Body of pancreas (tissue), 4 donors: ENCODE data around the gene NUP205.

Experiments
- CTCF ChIP-seq, 7 experiments: fragments of 450-650 bp in 4 of 7; fragments of 200-600 bp in 3 of 7; sonication (generic) in 3 of 7; IDR thresholded peaks; one replicate each; pipeline ENCODE4 v1.5.1; 2016 to 2019; ENCODE audit warnings: antibody characterized with exemption in 7 of 7
- POLR2A ChIP-seq, 3 donors: fragments of 450-650 bp; IDR thresholded peaks; one replicate each; pipeline ENCODE4 v1.6.1; 2016; ENCODE audit warnings: antibody characterized with exemption in 3 of 3, mild to moderate bottlenecking in 2 of 3

GRCh38 chr7:135659159-135659846 lies 101.6 kb downstream of the NUP205 start:
- TF ChIP-seq POLR2A (IDR thresholded peaks at IDR 0.05), result no peak
- no peak for TF ChIP-seq CTCF (IDR thresholded peaks at IDR 0.05)
